BE2C (cell line): Measurements from ENCODE around the gene SAMD4B.
"Not testable (repeated sequence)": the region's sequence is repeated elsewhere in the genome, so short reads cannot be mapped to it uniquely, and the experiment has no call there.

ENCODE experiments used
- DNase-seq: peaks from one replicate; pipeline ENCODE4 v3.0.0-alpha.2; 2020
- H3K27me3 ChIP-seq: fragments of 250-450 bp; sonication (Bioruptor Pico); 2 replicates; pipeline ENCODE4 v1.5.1; 2020; ENCODE audit warnings: mild to moderate bottlenecking
- H3K36me3 ChIP-seq: fragments of 250-450 bp; sonication (Bioruptor Pico); 2 replicates; pipeline ENCODE4 v1.5.1; 2020; ENCODE audit warnings: mild to moderate bottlenecking
- H3K4me1 ChIP-seq: fragments of 250-450 bp; sonication (Bioruptor Pico); 2 replicates; pipeline ENCODE4 v1.5.1; 2020
- H3K4me3 ChIP-seq: 2 replicates; pipeline ENCODE4 v1.5.1; 2011; ENCODE audit warnings: low read depth, low read length
- H3K9me3 ChIP-seq: fragments of 250-450 bp; sonication (Bioruptor Pico); 2 replicates; pipeline ENCODE4 v1.5.1; 2020
- CTCF ChIP-seq: IDR thresholded peaks from 2 replicates; pipeline ENCODE4 v1.5.1; 2012; ENCODE audit warnings: mild to moderate bottlenecking, low read depth, low read length

Gene SAMD4B

GRCh38 chr19:39304701-39305571, 37.3 kb upstream of the SAMD4B start:
- no peak for DNase-seq
- H3K4me1 ChIP-seq, result no peaks in the 10 kb centered on the region
- H3K9me3 ChIP-seq, result no peaks in the 10 kb centered on the region
- no peak overlapping the region for H3K4me3 ChIP-seq
- no peaks in the 10 kb centered on the region for H3K36me3 ChIP-seq
- H3K27me3 ChIP-seq, result no peaks in the 10 kb centered on the region
- no peak for TF ChIP-seq CTCF

- Histone ChIP-seq H3K4me1 (no peaks in the 10 kb centered on the region), H3K27me3 (no peaks in the 10 kb centered on the region), H3K9me3 (no peaks in the 10 kb centered on the region), H3K36me3 (no peaks in the 10 kb centered on the region), H3K4me3 (no peak overlapping the region)
- DNase-seq, result no peak
- no peak for TF ChIP-seq CTCF
Measured at GRCh38 chr19:39306075-39306474, 36.1 kb upstream of the SAMD4B start.

GRCh38 chr19:39307046-39307821, 35.0 kb upstream of the SAMD4B start:
- no peaks in the 10 kb centered on the region for H3K4me1 ChIP-seq
- H3K27me3 ChIP-seq, result no peaks in the 10 kb centered on the region
- TF ChIP-seq CTCF, result no peak
- no peaks in the 10 kb centered on the region for H3K36me3 ChIP-seq
- no peaks in the 10 kb centered on the region for H3K9me3 ChIP-seq
- H3K4me3 ChIP-seq, result no peak overlapping the region
- DNase-seq, result no peak

GRCh38 chr19:39307822-39308530, 34.2 kb upstream of the SAMD4B start:
- H3K27me3 ChIP-seq, result no peaks in the 10 kb centered on the region
- no peak overlapping the region for H3K4me3 ChIP-seq
- H3K4me1 ChIP-seq, result no peaks in the 10 kb centered on the region
- no peak for DNase-seq
- no peaks in the 10 kb centered on the region for H3K36me3 ChIP-seq
- no peaks in the 10 kb centered on the region for H3K9me3 ChIP-seq
- no peak for TF ChIP-seq CTCF

- no peaks in the 10 kb centered on the region for H3K4me1 ChIP-seq
- DNase-seq, result no peak
- no peak for TF ChIP-seq CTCF
- H3K36me3 ChIP-seq, result no peaks in the 10 kb centered on the region
- no peak overlapping the region for H3K4me3 ChIP-seq
- no peaks in the 10 kb centered on the region for H3K27me3 ChIP-seq
- H3K9me3 ChIP-seq, result no peaks in the 10 kb centered on the region
Measured at GRCh38 chr19:39308531-39309304, 33.5 kb upstream of the SAMD4B start.

- H3K4me3 ChIP-seq, H3K36me3 ChIP-seq, H3K9me3 ChIP-seq, H3K27me3 ChIP-seq, DNase-seq, H3K4me1 ChIP-seq: not testable (repeated sequence)
Measured at GRCh38 chr19:39309305-39309670, 32.9 kb upstream of the SAMD4B start.
